ENCODE data around the gene ROMO1. TPM values are rescaled to one million over a fixed set of nuclear protein-coding genes. Genes with fewer than 3 reads are reported as not detected.
"Not testable (repeated sequence)": the region's sequence is repeated elsewhere in the genome, so short reads cannot be mapped to it uniquely, and the experiment has no call there.

The ROMO1 gene
- total RNA-seq, 1 donor from 2014 or later, result 190 TPM

- intact Hi-C loops (cut with DNase I), result loop anchor here (5.0 kb wide), 1 partner anchor 33 kb away; no protein-coding TSS in a partner anchor
- ATAC-seq (no peak), DNase-seq (ENCODE audit: missing footprints) (no peak)
Measured at GRCh38 chr20:35704514-35705261, 5.5 kb downstream of the ROMO1 start.

GRCh38 chr20:35705894-35706293, 6.7 kb downstream of the ROMO1 start:
- intact Hi-C loops (cut with DNase I); ATAC-seq; DNase-seq (ENCODE audit: missing footprints): not testable (repeated sequence)

- DNase-seq (ENCODE audit: missing footprints); intact Hi-C loops (cut with DNase I); ATAC-seq: not testable (repeated sequence)
Measured at GRCh38 chr20:35706591-35707529, 7.7 kb downstream of the ROMO1 start.

GRCh38 chr20:35708502-35708901, 9.3 kb downstream of the ROMO1 start:
- ATAC-seq (no peak), DNase-seq (ENCODE audit: missing footprints) (no peak)
- intact Hi-C loops (cut with DNase I), result no loop called here

GRCh38 chr20:35709259-35709658, 10.1 kb downstream of the ROMO1 start:
- intact Hi-C loops (cut with DNase I), result no loop called here
- no peak for ATAC-seq
- DNase-seq (ENCODE audit: missing footprints), result no peak

GRCh38 chr20:35710039-35710438, 10.8 kb downstream of the ROMO1 start:
- ATAC-seq, result no peak
- no peak for DNase-seq (ENCODE audit: missing footprints)
- intact Hi-C loops (cut with DNase I), result no loop called here

GRCh38 chr20:35710884-35711587, 11.8 kb downstream of the ROMO1 start:
- intact Hi-C loops (cut with DNase I), result no loop called here
- DNase-seq (ENCODE audit: missing footprints) (no peak), ATAC-seq (no peak)

GRCh38 chr20:35711588-35712209, 12.5 kb downstream of the ROMO1 start:
- no peak for ATAC-seq
- intact Hi-C loops (cut with DNase I), result no loop called here

GRCh38 chr20:35713120-35713519, 13.9 kb downstream of the ROMO1 start:
- intact Hi-C loops (cut with DNase I); ATAC-seq; DNase-seq (ENCODE audit: missing footprints): not testable (repeated sequence)

More at GRCh38 chr20:35711588-35712209, 12.5 kb downstream of the ROMO1 start:
- no peak for DNase-seq (ENCODE audit: missing footprints)

- ATAC-seq (no peak), DNase-seq (ENCODE audit: missing footprints) (no peak)
- intact Hi-C loops (cut with DNase I), result no loop called here
Measured at GRCh38 chr20:35714127-35714526, 14.9 kb downstream of the ROMO1 start.

GRCh38 chr20:35715652-35716051, 16.4 kb downstream of the ROMO1 start:
- ATAC-seq (no peak), DNase-seq (ENCODE audit: missing footprints) (no peak)
- intact Hi-C loops (cut with DNase I), result no loop called here

GRCh38 chr20:35716330-35716729, 17.1 kb downstream of the ROMO1 start:
- ATAC-seq, result no peak
- DNase-seq (ENCODE audit: missing footprints), result no peak
- intact Hi-C loops (cut with DNase I), result no loop called here

GRCh38 chr20:35718321-35718720, 19.1 kb downstream of the ROMO1 start:
- intact Hi-C loops (cut with DNase I), result not testable (repeated sequence)

GRCh38 chr20:35718972-35719635, 19.9 kb downstream of the ROMO1 start:
- intact Hi-C loops (cut with DNase I), result no loop called here
- no peak for ATAC-seq

More at GRCh38 chr20:35718321-35718720, 19.1 kb downstream of the ROMO1 start:
- ATAC-seq; DNase-seq (ENCODE audit: missing footprints): not testable (repeated sequence)

GRCh38 chr20:35719717-35720116, 20.5 kb downstream of the ROMO1 start:
- DNase-seq (ENCODE audit: missing footprints), result no peak
- intact Hi-C loops (cut with DNase I), result no loop called here
- ATAC-seq, result no peak

More at GRCh38 chr20:35718972-35719635, 19.9 kb downstream of the ROMO1 start:
- no peak for DNase-seq (ENCODE audit: missing footprints)

GRCh38 chr20:35720165-35721123, 21.2 kb downstream of the ROMO1 start:
- ATAC-seq, result no peak
- intact Hi-C loops (cut with DNase I), result no loop called here
- no peak for DNase-seq (ENCODE audit: missing footprints)

- intact Hi-C loops (cut with DNase I), result no loop called here
- ATAC-seq, result no peak
Measured at GRCh38 chr20:35721219-35721618, 22.0 kb downstream of the ROMO1 start.

More at GRCh38 chr20:35721219-35721618, 22.0 kb downstream of the ROMO1 start:
- DNase-seq (ENCODE audit: missing footprints), result no peak
